ENCODE data around the gene NHLRC4. TPM values are rescaled to one million over a fixed set of nuclear protein-coding genes. Genes with fewer than 3 reads are reported as not detected.
A peak's percentile ranks its signal among the peaks of the same experiment; 100 is the strongest.

Gene NHLRC4
- total RNA-seq, 1 donor from 2014 or later = 1.4 TPM

- Mint-ChIP-seq H3K27ac (no peak overlapping the region), H3K4me3 (ENCODE audit: low read depth) (no peak overlapping the region), H3K4me1 (ENCODE audit: low read depth) (no peaks in the 10 kb centered on the region), H3K9me3 (ENCODE audit: low read depth) (no peaks in the 10 kb centered on the region), H3K27me3 (no peaks in the 10 kb centered on the region), H3K36me3 (ENCODE audit: insufficient read depth) (no peaks in the 10 kb centered on the region)
- TF ChIP-seq CTCF (IDR thresholded peaks at IDR 0.05; ENCODE audit: unreplicated experiment) = no peak
- no peak for DNase-seq (ENCODE audit: low spot score, unreplicated experiment)
These were observed 22.3 kb upstream of the NHLRC4 start for GRCh38 chr16:544517-544916.

GRCh38 chr16:546909-547770, 19.7 kb upstream of the NHLRC4 start:
- no peak overlapping the region for H3K27ac Mint-ChIP-seq
- no peaks in the 10 kb centered on the region for H3K9me3 Mint-ChIP-seq (ENCODE audit: low read depth)
- no peaks in the 10 kb centered on the region for H3K4me1 Mint-ChIP-seq (ENCODE audit: low read depth)
- no peaks in the 10 kb centered on the region for H3K27me3 Mint-ChIP-seq
- no peak for DNase-seq (ENCODE audit: low spot score, unreplicated experiment)
- H3K4me3 Mint-ChIP-seq (ENCODE audit: low read depth) = no peak overlapping the region
- no peaks in the 10 kb centered on the region for H3K36me3 Mint-ChIP-seq (ENCODE audit: insufficient read depth)
- peak; percentile 57 for TF ChIP-seq CTCF (IDR thresholded peaks at IDR 0.05; ENCODE audit: unreplicated experiment)

GRCh38 chr16:548586-548985, 18.2 kb upstream of the NHLRC4 start:
- no peaks in the 10 kb centered on the region for H3K36me3 Mint-ChIP-seq (ENCODE audit: insufficient read depth)
- no peaks in the 10 kb centered on the region for H3K4me1 Mint-ChIP-seq (ENCODE audit: low read depth)
- no peak for DNase-seq (ENCODE audit: low spot score, unreplicated experiment)
- H3K9me3 Mint-ChIP-seq (ENCODE audit: low read depth) = no peaks in the 10 kb centered on the region
- H3K4me3 Mint-ChIP-seq (ENCODE audit: low read depth) = no peak overlapping the region
- H3K27ac Mint-ChIP-seq = no peak overlapping the region
- no peaks in the 10 kb centered on the region for H3K27me3 Mint-ChIP-seq
- TF ChIP-seq CTCF (IDR thresholded peaks at IDR 0.05; ENCODE audit: unreplicated experiment) = no peak

GRCh38 chr16:549544-550263, 17.1 kb upstream of the NHLRC4 start:
- no peaks in the 10 kb centered on the region for H3K9me3 Mint-ChIP-seq (ENCODE audit: low read depth)
- DNase-seq (ENCODE audit: low spot score, unreplicated experiment) = no peak
- peak; percentile 8 for TF ChIP-seq CTCF (IDR thresholded peaks at IDR 0.05; ENCODE audit: unreplicated experiment)
- H3K36me3 Mint-ChIP-seq (ENCODE audit: insufficient read depth) = peaks cover 1% of the 10 kb centered on the region
- no peaks in the 10 kb centered on the region for H3K4me1 Mint-ChIP-seq (ENCODE audit: low read depth)
- H3K27ac Mint-ChIP-seq = no peak overlapping the region
- no peaks in the 10 kb centered on the region for H3K27me3 Mint-ChIP-seq
- H3K4me3 Mint-ChIP-seq (ENCODE audit: low read depth) = no peak overlapping the region

GRCh38 chr16:551210-551609, 15.6 kb upstream of the NHLRC4 start:
- H3K27ac Mint-ChIP-seq = no peak overlapping the region
- no peaks in the 10 kb centered on the region for H3K27me3 Mint-ChIP-seq
- peaks cover 1% of the 10 kb centered on the region for H3K36me3 Mint-ChIP-seq (ENCODE audit: insufficient read depth)
- H3K9me3 Mint-ChIP-seq (ENCODE audit: low read depth) = no peaks in the 10 kb centered on the region
- no peaks in the 10 kb centered on the region for H3K4me1 Mint-ChIP-seq (ENCODE audit: low read depth)
- no peak for TF ChIP-seq CTCF (IDR thresholded peaks at IDR 0.05; ENCODE audit: unreplicated experiment)
- H3K4me3 Mint-ChIP-seq (ENCODE audit: low read depth) = no peak overlapping the region
- no peak for DNase-seq (ENCODE audit: low spot score, unreplicated experiment)

All from progenitor cell of endocrine pancreas (in vitro differentiated cells).